ENCODE data around the gene ASAH2B. TPM values are rescaled to one million over a fixed set of nuclear protein-coding genes. Genes with fewer than 3 reads are reported as not detected.
A peak's percentile ranks its signal among the peaks of the same experiment; 100 is the strongest.
"Not testable (repeated sequence)": the region's sequence is repeated elsewhere in the genome, so short reads cannot be mapped to it uniquely, and the experiment has no call there.

Gene ASAH2B
- total RNA-seq, 6 experiments from 2014 or later: 2.5 to 5.5 (median 4.0) TPM

DNA sequence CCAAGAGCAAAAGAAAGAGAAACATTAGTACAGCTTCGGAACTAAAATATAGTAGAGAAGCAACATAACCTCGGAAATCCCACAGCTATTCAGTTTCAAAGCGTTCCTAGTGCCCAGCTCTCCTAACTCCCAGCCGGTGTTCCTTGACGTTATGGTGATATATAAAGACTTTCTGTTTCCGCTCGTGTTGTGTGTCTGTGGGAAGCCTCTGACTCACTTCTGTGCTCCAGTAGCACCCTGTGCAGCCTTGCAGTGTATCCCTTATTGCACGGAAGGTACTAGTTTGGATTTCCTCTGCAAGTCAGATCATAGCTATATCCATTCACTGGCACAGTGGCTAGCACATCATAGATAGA, 535 bp downstream of the ASAH2B start:
- TF ChIP-seq, protein P1, sequence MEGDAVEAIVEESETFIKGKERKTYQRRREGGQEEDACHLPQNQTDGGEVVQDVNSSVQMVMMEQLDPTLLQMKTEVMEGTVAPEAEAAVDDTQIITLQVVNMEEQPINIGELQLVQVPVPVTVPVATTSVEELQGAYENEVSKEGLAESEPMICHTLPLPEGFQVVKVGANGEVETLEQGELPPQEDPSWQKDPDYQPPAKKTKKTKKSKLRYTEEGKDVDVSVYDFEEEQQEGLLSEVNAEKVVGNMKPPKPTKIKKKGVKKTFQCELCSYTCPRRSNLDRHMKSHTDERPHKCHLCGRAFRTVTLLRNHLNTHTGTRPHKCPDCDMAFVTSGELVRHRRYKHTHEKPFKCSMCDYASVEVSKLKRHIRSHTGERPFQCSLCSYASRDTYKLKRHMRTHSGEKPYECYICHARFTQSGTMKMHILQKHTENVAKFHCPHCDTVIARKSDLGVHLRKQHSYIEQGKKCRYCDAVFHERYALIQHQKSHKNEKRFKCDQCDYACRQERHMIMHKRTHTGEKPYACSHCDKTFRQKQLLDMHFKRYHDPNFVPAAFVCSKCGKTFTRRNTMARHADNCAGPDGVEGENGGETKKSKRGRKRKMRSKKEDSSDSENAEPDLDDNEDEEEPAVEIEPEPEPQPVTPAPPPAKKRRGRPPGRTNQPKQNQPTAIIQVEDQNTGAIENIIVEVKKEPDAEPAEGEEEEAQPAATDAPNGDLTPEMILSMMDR (IDR thresholded peaks at IDR 0.05): no peak
- TF ChIP-seq POLR2A (IDR thresholded peaks at IDR 0.05): no peak
- H3K27me3 ChIP-seq: no peaks in the 10 kb centered on the region
- no peaks in the 10 kb centered on the region for H3K9me3 ChIP-seq
- intact Hi-C loops (cut with DNase I): no loop called here
- WGBS (ENCODE audit: insufficient coverage, low coverage, low lambda C conversion rate, missing lambda C conversion rate): 0% methylated on average over 6 of the region's 8 CpGs
- peak overlapping the region; percentile 48 to 68 (median 59) for H3K27ac ChIP-seq
- ATAC-seq (peak; percentile 29 to 63 (median 46)), DNase-seq (no peak)
- H3K4me1 ChIP-seq: peaks cover 0 to 4% (median 0%) of the 10 kb centered on the region in 4 donors
- no peaks in the 10 kb centered on the region for H3K36me3 ChIP-seq
- H3K4me3 ChIP-seq: peak overlapping the region; percentile 56 to 77 (median 69)

DNA sequence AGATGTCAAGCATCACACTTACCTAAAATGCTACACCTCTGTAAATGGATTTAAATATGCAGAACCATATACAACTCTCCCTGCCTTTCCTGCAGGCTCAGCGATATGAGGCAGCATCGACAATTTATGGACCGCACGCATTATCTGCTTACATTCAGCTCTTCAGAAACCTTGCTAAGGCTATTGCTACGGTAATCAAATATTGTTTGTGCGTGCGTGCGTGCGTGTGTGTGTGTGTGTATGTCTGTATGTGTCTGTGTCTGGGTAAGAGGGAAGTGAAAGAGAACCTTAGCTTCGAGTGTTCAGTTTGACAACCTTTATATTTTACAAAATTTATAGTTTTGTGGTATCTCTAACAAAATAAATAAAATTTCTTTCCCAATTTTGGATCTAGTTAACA, 3.1 kb downstream of the ASAH2B start:
- intact Hi-C loops (cut with DNase I); H3K4me1 ChIP-seq; DNase-seq; H3K36me3 ChIP-seq; H3K27ac ChIP-seq; H3K27me3 ChIP-seq; H3K4me3 ChIP-seq; H3K9me3 ChIP-seq; ATAC-seq: not testable (repeated sequence)
- WGBS (ENCODE audit: insufficient coverage, low coverage, low lambda C conversion rate, missing lambda C conversion rate): 91% methylated on average over 10 of the region's 10 CpGs

DNA sequence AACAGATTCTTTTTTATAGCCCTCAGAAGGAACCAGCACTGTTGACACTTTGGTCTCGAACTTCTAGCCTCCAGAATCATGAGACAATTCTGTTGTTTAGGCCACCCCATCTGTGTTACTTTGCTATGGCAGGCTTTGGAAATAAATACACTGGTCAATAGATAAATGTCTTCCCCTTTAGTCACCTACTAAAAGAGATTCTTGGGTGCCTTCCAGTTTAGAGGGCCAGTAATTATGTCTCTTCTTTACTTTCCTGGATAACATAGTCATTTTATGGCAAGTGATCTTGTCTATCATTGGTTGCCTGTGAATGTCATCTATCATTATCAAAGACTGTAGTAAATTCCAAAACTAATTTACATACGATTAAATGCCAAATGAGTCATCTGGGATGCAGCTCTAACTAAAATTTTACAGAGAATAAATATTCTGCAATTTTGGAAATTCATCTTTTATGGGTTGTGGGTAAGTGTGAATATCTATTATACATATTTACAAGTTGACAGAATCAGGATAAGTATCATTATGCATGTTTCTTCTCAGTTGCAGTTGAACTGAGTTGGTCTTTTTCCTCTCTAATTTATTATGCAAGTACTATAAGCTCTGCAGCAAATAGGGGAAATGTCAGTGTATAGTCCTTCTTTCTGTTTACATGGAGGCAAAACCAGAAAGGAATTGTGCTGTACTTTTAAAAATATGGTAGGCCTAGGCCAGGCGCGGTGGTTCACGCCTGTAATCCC, 27.2 kb downstream of the ASAH2B start:
- ATAC-seq; H3K36me3 ChIP-seq; H3K4me3 ChIP-seq; DNase-seq; H3K27ac ChIP-seq; intact Hi-C loops (cut with DNase I); H3K4me1 ChIP-seq; H3K27me3 ChIP-seq; H3K9me3 ChIP-seq: not testable (repeated sequence)
- WGBS (ENCODE audit: insufficient coverage, low coverage, low lambda C conversion rate, missing lambda C conversion rate): 88% methylated on average over 4 of the region's 5 CpGs

DNA sequence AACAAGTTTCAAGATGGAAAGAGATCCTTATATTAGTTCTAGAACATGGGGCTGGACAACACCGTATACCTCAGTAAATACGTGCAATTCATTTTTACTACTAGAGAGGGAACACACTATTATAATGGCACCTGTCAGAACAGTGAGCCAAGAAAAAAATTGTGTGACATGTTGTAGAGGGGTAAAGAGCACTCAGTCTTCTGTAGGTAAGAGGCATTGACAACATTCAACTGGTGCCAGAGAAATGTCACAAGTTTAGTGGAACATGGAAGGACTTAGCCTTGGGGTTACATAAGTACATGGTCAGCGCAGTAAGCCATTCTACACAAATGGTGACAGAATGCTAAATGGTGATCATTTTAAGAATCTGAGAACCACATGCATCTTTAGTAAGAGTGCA, 32.3 kb downstream of the ASAH2B start:
- WGBS (ENCODE audit: insufficient coverage, low coverage, low lambda C conversion rate, missing lambda C conversion rate): 92% methylated on average over 2 of the region's 3 CpGs
- H3K4me1 ChIP-seq; H3K36me3 ChIP-seq; H3K27me3 ChIP-seq; intact Hi-C loops (cut with DNase I); DNase-seq; H3K27ac ChIP-seq; H3K9me3 ChIP-seq; ATAC-seq; H3K4me3 ChIP-seq: not testable (repeated sequence)

DNA sequence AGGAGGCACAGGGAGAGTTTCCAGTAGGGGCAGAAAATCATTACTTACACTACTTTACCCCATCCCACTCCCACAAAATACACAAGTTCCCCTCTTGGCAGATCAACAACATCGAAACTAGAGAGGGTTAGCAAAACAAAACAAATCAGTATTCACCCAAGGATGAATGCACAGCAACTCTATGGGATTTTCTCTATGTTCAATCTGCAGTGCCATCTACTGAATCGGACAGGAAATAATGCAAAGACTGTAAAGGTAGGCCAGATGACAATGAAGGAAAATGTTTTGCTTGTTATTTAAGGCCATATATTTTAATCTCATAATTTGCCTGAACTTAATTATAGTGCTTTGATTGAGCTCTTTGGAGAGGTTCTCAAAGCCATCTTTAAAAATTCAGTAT, 35.1 kb downstream of the ASAH2B start:
- H3K27ac ChIP-seq; intact Hi-C loops (cut with DNase I); H3K9me3 ChIP-seq; H3K36me3 ChIP-seq; H3K4me1 ChIP-seq; H3K4me3 ChIP-seq; H3K27me3 ChIP-seq; DNase-seq: not testable (repeated sequence)
- WGBS (ENCODE audit: insufficient coverage, low coverage, low lambda C conversion rate, missing lambda C conversion rate): 51% methylated on average over 2 of the region's 2 CpGs
- peak in 1 of 4 donors; percentile 27 for ATAC-seq

DNA sequence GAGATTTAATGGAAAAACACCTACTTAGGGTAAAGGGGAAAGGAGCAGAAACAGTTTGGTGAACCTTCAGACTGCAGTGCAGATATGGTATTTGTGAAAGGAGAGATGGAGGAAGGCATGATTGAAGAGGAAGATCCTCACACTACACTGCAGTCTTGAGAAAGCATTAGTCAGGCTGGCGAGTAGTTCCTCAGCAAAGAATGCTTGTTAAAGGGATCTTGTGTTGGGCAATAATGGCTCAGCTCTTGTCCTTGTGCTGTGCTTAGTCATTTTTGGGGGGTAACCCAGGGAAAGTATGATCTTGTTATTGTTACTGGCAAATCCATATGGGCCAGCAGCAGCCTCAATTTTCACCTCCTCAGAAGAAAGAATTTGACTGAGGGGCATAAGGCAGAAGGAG, 40.3 kb downstream of the ASAH2B start:
- H3K4me1 ChIP-seq; DNase-seq; ATAC-seq; H3K4me3 ChIP-seq; intact Hi-C loops (cut with DNase I); H3K36me3 ChIP-seq; H3K9me3 ChIP-seq; H3K27me3 ChIP-seq; H3K27ac ChIP-seq: not testable (repeated sequence)
- WGBS (ENCODE audit: insufficient coverage, low coverage, low lambda C conversion rate, missing lambda C conversion rate): 58% methylated on average over 1 of the region's 1 CpG

DNA sequence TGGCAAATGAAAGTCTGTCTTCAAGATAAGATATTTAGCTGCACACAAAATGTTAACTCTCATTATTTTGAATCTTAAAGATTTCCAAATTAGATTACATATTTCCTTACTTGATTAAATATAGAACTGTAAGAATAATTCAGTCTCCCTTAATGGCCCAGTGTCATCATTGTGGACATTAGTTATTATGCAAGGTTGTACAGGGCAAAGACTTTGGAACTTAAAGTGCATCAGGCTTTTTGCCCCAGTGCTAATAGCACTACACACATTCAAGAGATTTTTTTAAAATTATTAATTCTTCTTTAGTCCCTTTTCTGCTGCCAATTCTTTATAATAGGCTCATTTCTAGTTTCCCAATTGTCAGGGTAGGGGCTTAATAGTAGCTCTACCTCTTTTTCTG, 42.3 kb downstream of the ASAH2B start:
- DNase-seq; H3K36me3 ChIP-seq; H3K4me1 ChIP-seq; H3K4me3 ChIP-seq; H3K9me3 ChIP-seq; H3K27ac ChIP-seq; intact Hi-C loops (cut with DNase I); H3K27me3 ChIP-seq: not testable (repeated sequence)
- peak; percentile 78 to 94 (median 85) for ATAC-seq

DNA sequence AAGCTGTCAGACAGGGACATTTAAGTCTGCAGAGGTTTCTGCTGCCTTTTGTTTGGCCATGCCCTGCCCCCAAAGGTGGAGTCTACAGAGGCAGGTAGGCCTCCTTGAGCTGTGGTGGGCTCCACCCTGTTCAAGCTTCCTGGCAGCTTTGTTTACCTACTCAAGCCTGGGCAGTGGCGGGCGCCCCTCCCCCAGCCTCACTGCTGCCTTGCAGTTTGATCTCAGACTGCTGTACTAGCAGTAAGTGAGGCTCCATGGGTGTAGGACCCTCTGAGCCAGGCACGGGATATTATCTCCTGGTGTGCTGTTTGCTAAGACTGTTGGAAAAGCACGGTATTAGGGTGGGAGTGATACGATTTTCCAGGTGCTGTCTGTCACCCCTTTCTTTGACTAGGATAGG, 48.2 kb downstream of the ASAH2B start:
- H3K9me3 ChIP-seq; H3K4me1 ChIP-seq; DNase-seq; ATAC-seq; intact Hi-C loops (cut with DNase I); H3K27ac ChIP-seq; H3K36me3 ChIP-seq; H3K27me3 ChIP-seq; H3K4me3 ChIP-seq: not testable (repeated sequence)
- WGBS (ENCODE audit: insufficient coverage, low coverage, low lambda C conversion rate, missing lambda C conversion rate): 55% methylated on average over 4 of the region's 5 CpGs

All from right lobe of liver (tissue), 6 donors.